ENCODE data around the gene MAPK1.
A peak's percentile ranks its signal among the peaks of the same experiment; 100 is the strongest.
"Not testable (repeated sequence)": the region's sequence is repeated elsewhere in the genome, so short reads cannot be mapped to it uniquely, and the experiment has no call there.

Gene MAPK1

GRCh38 chr22:21818487-21819182 lies 48.8 kb downstream of the MAPK1 start:
- DNase-seq (ENCODE audit: low read depth), result no peak

- not testable (repeated sequence) for DNase-seq (ENCODE audit: low read depth)
Measured at GRCh38 chr22:21817497-21817853, 50.0 kb downstream of the MAPK1 start.

- peak; percentile 94 for DNase-seq (ENCODE audit: low read depth)
Measured at GRCh38 chr22:21816787-21817496, 50.5 kb downstream of the MAPK1 start.

GRCh38 chr22:21816472-21816786 lies 51.0 kb downstream of the MAPK1 start:
- DNase-seq (ENCODE audit: low read depth), result no peak

GRCh38 chr22:21815958-21816357 lies 51.5 kb downstream of the MAPK1 start:
- DNase-seq (ENCODE audit: low read depth), result no peak

GRCh38 chr22:21815357-21815756 lies 52.1 kb downstream of the MAPK1 start:
- DNase-seq (ENCODE audit: low read depth), result no peak

GRCh38 chr22:21811982-21812381 lies 55.5 kb downstream of the MAPK1 start:
- DNase-seq (ENCODE audit: low read depth), result no peak

GRCh38 chr22:21807544-21808529 lies 59.6 kb downstream of the MAPK1 start:
- peak; percentile 16 for DNase-seq (ENCODE audit: low read depth)

- DNase-seq (ENCODE audit: low read depth), result not testable (repeated sequence)
Measured at GRCh38 chr22:21805325-21805724, 62.1 kb downstream of the MAPK1 start.

GRCh38 chr22:21803811-21804249 lies 63.6 kb downstream of the MAPK1 start:
- peak; percentile 13 for DNase-seq (ENCODE audit: low read depth)

- no peak for DNase-seq (ENCODE audit: low read depth)
Measured at GRCh38 chr22:21802673-21803072, 64.8 kb downstream of the MAPK1 start.

- no peak for DNase-seq (ENCODE audit: low read depth)
Measured at GRCh38 chr22:21802056-21802455, 65.4 kb downstream of the MAPK1 start.

- not testable (repeated sequence) for DNase-seq (ENCODE audit: low read depth)
Measured at GRCh38 chr22:21801304-21801644, 66.2 kb downstream of the MAPK1 start.

GRCh38 chr22:21800552-21801303 lies 66.7 kb downstream of the MAPK1 start:
- DNase-seq (ENCODE audit: low read depth), result no peak

GRCh38 chr22:21797444-21798221 lies 69.8 kb downstream of the MAPK1 start:
- DNase-seq (ENCODE audit: low read depth), result no peak

- no peak for DNase-seq (ENCODE audit: low read depth)
Measured at GRCh38 chr22:21796863-21797262, 70.6 kb downstream of the MAPK1 start.

GRCh38 chr22:21796231-21796630 lies 71.2 kb downstream of the MAPK1 start:
- no peak for DNase-seq (ENCODE audit: low read depth)

- not testable (repeated sequence) for DNase-seq (ENCODE audit: low read depth)
Measured at GRCh38 chr22:21793716-21794115, 73.7 kb downstream of the MAPK1 start.

GRCh38 chr22:21791635-21792625 lies 75.5 kb downstream of the MAPK1 start:
- peak; percentile 80 for DNase-seq (ENCODE audit: low read depth)

Measured in amniotic epithelial cell (primary cell).